Smooth muscle cell of trachea (primary cell): Measurements from ENCODE around the gene RPS6KA3. TPM values are rescaled to one million over a fixed set of nuclear protein-coding genes. Genes with fewer than 3 reads are reported as not detected.

Experiments
- total RNA-seq: library from RNA; depleted of rRNA; stranded (reverse); fragments of >200 nt; gene quantifications from 2 replicates; pipeline ENCODE4 v1.2.1, GENCODE V29; 2014

RPS6KA3 gene
- 43.0 and 89.3 TPM in 2 replicates for total RNA-seq

DNA sequence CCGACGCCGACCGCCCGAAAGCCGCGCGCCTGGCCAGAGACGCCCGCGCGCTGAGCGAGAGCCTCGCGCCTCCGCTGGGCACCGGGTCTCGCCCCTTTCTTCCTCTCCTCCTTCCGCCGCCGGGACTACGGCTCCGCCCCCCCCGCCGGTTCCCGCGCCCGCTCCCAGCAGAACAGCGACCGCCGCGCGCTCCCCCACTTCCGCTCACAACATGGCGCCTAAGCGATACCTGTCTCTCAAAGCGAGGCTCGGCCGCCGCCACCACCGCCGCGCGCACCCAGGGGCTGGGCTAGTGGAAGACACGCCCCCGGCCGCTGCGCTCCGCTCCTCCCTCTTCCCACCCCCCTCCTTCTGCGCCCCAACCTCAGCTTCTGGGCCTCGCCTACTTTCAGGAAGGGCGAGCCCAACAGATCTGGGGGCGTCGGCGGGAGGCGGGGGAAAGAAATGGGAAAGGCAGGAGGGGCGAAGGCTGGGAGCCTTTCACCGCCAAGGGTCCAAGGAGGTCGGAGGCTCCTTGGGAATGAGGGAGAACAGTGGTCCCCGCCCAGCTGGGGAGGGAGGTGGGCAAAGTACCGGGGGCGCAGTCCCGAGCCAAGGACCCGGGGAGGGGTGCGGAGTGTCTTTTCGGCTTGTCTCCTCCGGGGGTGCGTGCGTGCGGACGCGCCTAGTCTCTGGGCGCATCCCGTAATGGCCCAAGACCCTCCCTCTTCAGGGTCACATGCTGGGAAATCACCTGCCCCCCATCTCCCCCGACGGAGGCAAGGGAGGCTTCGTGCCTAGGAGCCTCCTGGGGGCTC, at the start of gene RPS6KA3:
Gene RPS6KA3, minus strand, starts transcription at position 100 of the 797 bp plus-strand sequence. CDS start 277 bp downstream, outside the sequence.

GRCh38 chrX:20141281-20142220, 125.2 kb downstream of the RPS6KA3 start, which contains the start of gene EIF1AX:
EIF1AX (minus strand) TSS chrX:20141838; CDS start chrX:20141640, 198 bp downstream.

DNA sequence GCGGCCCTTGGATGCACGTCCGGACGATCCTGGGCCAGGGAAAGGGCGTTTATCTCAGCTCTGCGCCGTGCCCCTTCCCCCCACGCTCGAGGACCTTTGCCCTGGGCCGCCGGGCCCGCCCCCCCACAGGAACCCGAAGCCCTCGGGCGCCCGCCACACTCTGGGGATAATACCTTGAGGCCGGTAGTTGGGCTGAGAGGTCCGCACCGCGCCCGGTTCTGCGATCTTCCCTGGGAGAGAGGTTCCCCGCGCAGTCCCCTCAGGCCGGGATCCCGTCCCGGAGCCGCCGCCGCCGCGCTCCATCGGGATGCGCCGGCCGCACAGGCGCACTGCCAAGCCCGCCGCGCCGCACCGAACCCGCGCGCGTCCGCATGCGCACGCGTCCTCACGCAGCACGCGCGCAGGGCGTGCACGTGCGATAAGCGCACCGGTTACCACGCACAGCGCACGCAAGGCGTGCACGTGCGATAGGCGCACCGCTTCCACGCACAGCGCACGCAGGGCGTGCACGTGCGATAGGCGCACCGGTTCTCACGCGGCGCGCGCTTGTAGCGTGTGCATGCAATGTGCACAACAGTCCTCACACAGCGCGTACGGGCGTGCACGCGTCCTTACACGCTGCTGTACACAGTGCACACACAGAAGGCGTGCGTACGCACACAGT, 150.0 kb downstream of the RPS6KA3 start, which contains the start of gene MAP7D2:
Gene MAP7D2, minus strand, starts transcription at position 331 of the 664 bp plus-strand sequence. Its CDS starts 28 bp downstream, at position 303.

Other genes starting within 250 kb of the RPS6KA3 start
- gene MAP7D2, start 150.0 kb downstream of the RPS6KA3 start, total RNA-seq = under 0.01 TPM in 2 replicates
- gene EIF1AX, start 125.1 kb downstream of the RPS6KA3 start, total RNA-seq = 18.4 and 36.1 TPM in 2 replicates